Measurements from ENCODE around the gene PARD6G. TPM values are rescaled to one million over a fixed set of nuclear protein-coding genes. Genes with fewer than 3 reads are reported as not detected.
A peak's percentile ranks its signal among the peaks of the same experiment; 100 is the strongest.

The PARD6G gene
- total and polyA plus RNA-seq, 10 of the 15 experiments (the other 5 are each of a cell fraction or from before 2014, with no cell fraction given): 0.20 to 2.0 (median 0.60) TPM

DNA sequence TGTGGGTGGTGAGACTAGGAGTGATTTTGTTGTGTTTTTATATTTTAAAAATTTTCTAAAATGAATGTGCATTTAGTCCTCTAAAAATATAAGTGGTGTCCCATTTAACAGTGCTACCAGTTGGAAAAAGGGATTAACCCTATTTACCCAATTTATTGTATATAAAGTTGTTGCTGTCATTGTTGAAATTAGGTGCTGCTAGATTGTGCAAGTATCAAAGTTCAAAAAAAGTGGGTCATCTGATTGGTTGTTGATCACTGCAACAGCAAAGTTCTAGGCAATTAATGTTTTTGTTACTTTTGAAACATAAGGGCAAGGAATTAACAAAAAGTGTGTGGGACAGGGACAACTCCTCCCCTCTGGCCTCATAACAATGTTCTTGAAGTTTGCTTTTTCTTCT, 97.6 kb downstream of the PARD6G start (continued):
- TF ChIP-seq SUZ12 (IDR thresholded peaks at IDR 0.05; ENCODE audit: unreplicated experiment) (no peak), HDAC2 (IDR thresholded peaks at IDR 0.05) (no peak), ZNF24 (IDR thresholded peaks at IDR 0.05) (no peak)

DNA sequence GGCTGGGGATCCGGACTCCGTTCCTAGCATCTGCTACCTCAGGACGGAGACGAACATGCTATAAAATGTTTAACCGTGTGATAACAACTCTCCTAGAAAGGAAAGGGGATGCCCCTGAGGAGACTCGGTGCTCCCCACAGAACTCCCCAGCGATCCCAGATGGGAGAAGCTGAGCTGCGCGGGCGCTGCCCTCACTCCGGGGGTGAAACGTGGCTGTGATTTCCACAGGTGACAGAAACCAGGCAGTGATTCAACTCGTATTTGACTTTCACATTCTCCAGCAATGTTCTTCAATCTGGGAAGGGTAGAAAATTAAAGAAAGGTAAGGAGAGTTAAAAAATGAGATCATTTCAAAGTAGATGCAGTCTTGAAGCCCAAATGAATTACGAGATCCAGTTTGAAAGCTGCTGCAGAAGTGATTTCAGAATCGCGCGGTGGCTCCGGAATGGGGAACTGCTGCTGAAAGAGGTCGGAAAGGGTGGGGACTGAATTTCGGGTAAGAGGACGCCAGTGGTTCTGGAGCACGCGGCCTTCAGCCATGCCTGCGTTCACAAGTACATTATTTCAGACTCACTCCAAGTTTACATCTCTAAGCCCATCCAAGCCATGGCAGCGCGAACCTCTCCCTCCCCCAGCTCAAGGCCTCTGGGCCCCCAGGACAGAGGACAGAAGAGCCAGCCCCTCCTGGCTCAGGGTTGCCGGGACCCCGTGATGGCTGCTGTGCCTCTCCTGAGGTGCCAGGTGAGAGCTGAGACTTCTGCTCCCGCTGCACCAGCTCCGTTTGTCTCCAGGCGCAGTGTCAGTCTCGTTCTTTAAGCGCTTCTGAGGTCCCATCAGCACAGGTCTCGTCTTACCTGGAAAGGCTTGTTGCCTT, 98.8 kb downstream of the PARD6G start:
- TF ChIP-seq ZNF207 (IDR thresholded peaks at IDR 0.05; ENCODE audit: borderline replicate concordance) (no peak), SPI1 (IDR thresholded peaks at IDR 0.05; ENCODE audit: borderline replicate concordance, insufficient read depth, low read depth, low read length) (peak; percentile 65), RUNX3 (IDR thresholded peaks at IDR 0.05; ENCODE audit: low read length) (0 out of 2 replicates have a peak, but pooled peaks have one; percentile 1), IKZF2 (IDR thresholded peaks at IDR 0.05) (peak in 1 of 2 experiments; percentile 8; a peak in 1 of 4 replicates), DPF2 (IDR thresholded peaks at IDR 0.05) (no peak), SMAD5 (IDR thresholded peaks at IDR 0.05; ENCODE audit: low read depth) (no peak), IRF5 (IDR thresholded peaks at IDR 0.05; ENCODE audit: borderline replicate concordance) (no peak)
- BruUV-seq (replicated peaks): no TSS peak
- ATAC-seq: no peak
- H4K20me1 ChIP-seq (ENCODE audit: control insufficient read depth, insufficient read depth): no peaks in the 10 kb centered on the region
- 59% methylated on average over 34 of the region's 34 CpGs for WGBS (ENCODE audit: insufficient coverage, insufficient replicate concordance, low lambda C conversion rate, missing lambda C conversion rate)
- peak overlapping the region; percentile 72 for H3K4me3 ChIP-seq
- H3K9ac ChIP-seq (ENCODE audit: control insufficient read depth, insufficient read depth, low read length): peak overlapping the region; percentile 0; the same call in 1 of the 2 replicates
- intact Hi-C loops (cut with micrococcal nuclease; ENCODE audit: unreplicated experiment): loop anchor here (5.0 to 10.0 kb wide), 2 partner anchors 116 to 464 kb away; partner anchors contain the start of gene RBFA
- FAIRE-seq: no peak
- H3K9me3 ChIP-seq (replicated peaks; ENCODE audit: control insufficient read depth, insufficient read depth, low read length): no peaks in the 10 kb centered on the region
- ChIA-PET RAD21 (ENCODE audit: unreplicated experiment) (interaction anchor here (0.9 to 1.5 kb wide), 2 partner anchors 114 to 185 kb away, joined by 3 to 4 read pairs; no protein-coding TSS in a partner anchor), SMC1A (ENCODE audit: uncharacterized antibody, unreplicated experiment) (interaction anchor here (1.0 kb wide), 1 partner anchor 20 kb away, joined by 3 read pairs; no protein-coding TSS in a partner anchor), POLR2A (interaction anchor here (1.0 kb wide), 1 partner anchor 185 kb away, joined by 3 read pairs; no protein-coding TSS in a partner anchor), CTCF (interaction anchor here (1.8 kb wide), 1 partner anchor 10 kb away, joined by 6 read pairs; no protein-coding TSS in a partner anchor)
- no peak overlapping the region for H3K27ac ChIP-seq (ENCODE audit: control insufficient read depth, insufficient read depth)
- peak overlapping the region; percentile 62; the same call in 1 of the 2 replicates for H2AFZ ChIP-seq (ENCODE audit: control insufficient read depth, low read depth, low read length)
- H3K79me2 ChIP-seq (ENCODE audit: control insufficient read depth, insufficient read depth, low read length): no peaks in the 10 kb centered on the region; the same call in 1 of the 2 replicates
- no peaks in the 10 kb centered on the region for H3K27me3 ChIP-seq (replicated peaks in 1 of 2; ENCODE audit: control insufficient read depth in 2 of 2, insufficient read depth in 2 of 2, low read length in 1 of 2)
- in situ Hi-C loops (cut with MboI): no loop called here
- H3K36me3 ChIP-seq (ENCODE audit: control insufficient read depth in 2 of 2, insufficient read depth in 2 of 2, low read length in 1 of 2): no peaks in the 10 kb centered on the region
- H3K4me2 ChIP-seq (ENCODE audit: control insufficient read depth, insufficient read depth): peak overlapping the region; percentile 32
- DNase-seq (ENCODE audit: low read depth, low spot score): no peak
- peaks cover 5% of the 10 kb centered on the region for H3K4me1 ChIP-seq (ENCODE audit: control insufficient read depth, insufficient read depth, low read length)

Measured in GM12878 (cell line).